Measurements from ENCODE around the gene NOS3. TPM values are rescaled to one million over a fixed set of nuclear protein-coding genes. Genes with fewer than 3 reads are reported as not detected.

NOS3 gene
- total and polyA plus RNA-seq, 9 of the 15 experiments (the other 6 are each of a cell fraction or from before 2014, with no cell fraction given), result 1.1 to 121 (median 23.6) TPM

DNA sequence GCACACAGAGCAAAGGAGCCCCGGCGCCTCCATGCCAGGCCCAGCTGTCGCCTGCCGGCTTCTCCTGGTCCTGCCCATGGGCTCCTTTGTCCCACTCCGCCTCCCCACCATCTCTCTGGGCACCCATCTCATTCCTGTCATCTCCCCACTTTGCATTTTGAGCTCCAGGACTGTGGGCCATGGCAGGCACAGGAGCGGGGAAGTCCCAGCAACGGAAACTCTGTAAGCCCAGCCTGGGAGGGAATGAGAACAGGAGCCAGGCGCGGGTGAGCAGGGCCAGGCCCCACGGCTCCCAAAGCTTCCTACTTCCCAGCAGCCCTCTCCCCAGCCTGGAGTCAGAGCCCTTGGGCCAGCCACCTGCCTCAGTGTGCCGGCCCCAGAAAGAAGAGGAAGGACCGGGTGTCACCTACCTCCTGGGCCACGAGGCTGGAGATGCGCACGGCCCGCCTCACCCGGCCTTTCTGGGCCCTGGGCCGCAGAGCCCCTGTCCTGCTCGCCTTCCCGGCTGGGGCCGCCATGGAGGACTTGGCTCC lies 35.8 kb upstream of the NOS3 start (continued):
- TF ChIP-seq XRCC3 (IDR thresholded peaks at IDR 0.05), result no peak
- TF ChIP-seq, protein P1, sequence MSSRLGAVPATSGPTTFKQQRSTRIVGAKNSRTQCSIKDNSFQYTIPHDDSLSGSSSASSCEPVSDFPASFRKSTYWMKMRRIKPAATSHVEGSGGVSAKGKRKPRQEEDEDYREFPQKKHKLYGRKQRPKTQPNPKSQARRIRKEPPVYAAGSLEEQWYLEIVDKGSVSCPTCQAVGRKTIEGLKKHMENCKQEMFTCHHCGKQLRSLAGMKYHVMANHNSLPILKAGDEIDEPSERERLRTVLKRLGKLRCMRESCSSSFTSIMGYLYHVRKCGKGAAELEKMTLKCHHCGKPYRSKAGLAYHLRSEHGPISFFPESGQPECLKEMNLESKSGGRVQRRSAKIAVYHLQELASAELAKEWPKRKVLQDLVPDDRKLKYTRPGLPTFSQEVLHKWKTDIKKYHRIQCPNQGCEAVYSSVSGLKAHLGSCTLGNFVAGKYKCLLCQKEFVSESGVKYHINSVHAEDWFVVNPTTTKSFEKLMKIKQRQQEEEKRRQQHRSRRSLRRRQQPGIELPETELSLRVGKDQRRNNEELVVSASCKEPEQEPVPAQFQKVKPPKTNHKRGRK (tag; IDR thresholded peaks at IDR 0.05), result no peak
- TF ChIP-seq PRPF4 (IDR thresholded peaks at IDR 0.05; ENCODE audit: insufficient read depth, low read depth, low read length, poor library complexity, severe bottlenecking), result peak; percentile 1
- TF ChIP-seq MTA3 (IDR thresholded peaks at IDR 0.05; ENCODE audit: borderline replicate concordance), result no peak
- TF ChIP-seq, protein P2, sequence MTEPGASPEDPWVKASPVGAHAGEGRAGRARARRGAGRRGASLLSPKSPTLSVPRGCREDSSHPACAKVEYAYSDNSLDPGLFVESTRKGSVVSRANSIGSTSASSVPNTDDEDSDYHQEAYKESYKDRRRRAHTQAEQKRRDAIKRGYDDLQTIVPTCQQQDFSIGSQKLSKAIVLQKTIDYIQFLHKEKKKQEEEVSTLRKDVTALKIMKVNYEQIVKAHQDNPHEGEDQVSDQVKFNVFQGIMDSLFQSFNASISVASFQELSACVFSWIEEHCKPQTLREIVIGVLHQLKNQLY (CRISPR knock-in tag; conservative IDR thresholded peaks at IDR 0.05), result 0 out of 4 replicates have a peak, but pooled peaks of 1 of the 2 experiments have one; percentile 44
- TF ChIP-seq, protein P3, sequence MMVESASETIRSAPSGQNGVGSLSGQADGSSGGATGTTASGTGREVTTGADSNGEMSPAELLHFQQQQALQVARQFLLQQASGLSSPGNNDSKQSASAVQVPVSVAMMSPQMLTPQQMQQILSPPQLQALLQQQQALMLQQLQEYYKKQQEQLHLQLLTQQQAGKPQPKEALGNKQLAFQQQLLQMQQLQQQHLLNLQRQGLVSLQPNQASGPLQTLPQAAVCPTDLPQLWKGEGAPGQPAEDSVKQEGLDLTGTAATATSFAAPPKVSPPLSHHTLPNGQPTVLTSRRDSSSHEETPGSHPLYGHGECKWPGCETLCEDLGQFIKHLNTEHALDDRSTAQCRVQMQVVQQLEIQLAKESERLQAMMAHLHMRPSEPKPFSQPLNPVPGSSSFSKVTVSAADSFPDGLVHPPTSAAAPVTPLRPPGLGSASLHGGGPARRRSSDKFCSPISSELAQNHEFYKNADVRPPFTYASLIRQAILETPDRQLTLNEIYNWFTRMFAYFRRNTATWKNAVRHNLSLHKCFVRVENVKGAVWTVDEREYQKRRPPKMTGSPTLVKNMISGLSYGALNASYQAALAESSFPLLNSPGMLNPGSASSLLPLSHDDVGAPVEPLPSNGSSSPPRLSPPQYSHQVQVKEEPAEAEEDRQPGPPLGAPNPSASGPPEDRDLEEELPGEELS (CRISPR knock-in tag; IDR thresholded peaks at IDR 0.05; ENCODE audit: borderline replicate concordance), result no peak
- no peak for TF ChIP-seq TEAD2 (tag; IDR thresholded peaks at IDR 0.05)
- no peak for TF ChIP-seq ZNF444 (CRISPR knock-in tag; IDR thresholded peaks at IDR 0.05)
- TF ChIP-seq, protein P4, sequence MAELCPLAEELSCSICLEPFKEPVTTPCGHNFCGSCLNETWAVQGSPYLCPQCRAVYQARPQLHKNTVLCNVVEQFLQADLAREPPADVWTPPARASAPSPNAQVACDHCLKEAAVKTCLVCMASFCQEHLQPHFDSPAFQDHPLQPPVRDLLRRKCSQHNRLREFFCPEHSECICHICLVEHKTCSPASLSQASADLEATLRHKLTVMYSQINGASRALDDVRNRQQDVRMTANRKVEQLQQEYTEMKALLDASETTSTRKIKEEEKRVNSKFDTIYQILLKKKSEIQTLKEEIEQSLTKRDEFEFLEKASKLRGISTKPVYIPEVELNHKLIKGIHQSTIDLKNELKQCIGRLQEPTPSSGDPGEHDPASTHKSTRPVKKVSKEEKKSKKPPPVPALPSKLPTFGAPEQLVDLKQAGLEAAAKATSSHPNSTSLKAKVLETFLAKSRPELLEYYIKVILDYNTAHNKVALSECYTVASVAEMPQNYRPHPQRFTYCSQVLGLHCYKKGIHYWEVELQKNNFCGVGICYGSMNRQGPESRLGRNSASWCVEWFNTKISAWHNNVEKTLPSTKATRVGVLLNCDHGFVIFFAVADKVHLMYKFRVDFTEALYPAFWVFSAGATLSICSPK (IDR thresholded peaks at IDR 0.05; ENCODE audit: borderline replicate concordance), result no peak
- TF ChIP-seq, protein P5, sequence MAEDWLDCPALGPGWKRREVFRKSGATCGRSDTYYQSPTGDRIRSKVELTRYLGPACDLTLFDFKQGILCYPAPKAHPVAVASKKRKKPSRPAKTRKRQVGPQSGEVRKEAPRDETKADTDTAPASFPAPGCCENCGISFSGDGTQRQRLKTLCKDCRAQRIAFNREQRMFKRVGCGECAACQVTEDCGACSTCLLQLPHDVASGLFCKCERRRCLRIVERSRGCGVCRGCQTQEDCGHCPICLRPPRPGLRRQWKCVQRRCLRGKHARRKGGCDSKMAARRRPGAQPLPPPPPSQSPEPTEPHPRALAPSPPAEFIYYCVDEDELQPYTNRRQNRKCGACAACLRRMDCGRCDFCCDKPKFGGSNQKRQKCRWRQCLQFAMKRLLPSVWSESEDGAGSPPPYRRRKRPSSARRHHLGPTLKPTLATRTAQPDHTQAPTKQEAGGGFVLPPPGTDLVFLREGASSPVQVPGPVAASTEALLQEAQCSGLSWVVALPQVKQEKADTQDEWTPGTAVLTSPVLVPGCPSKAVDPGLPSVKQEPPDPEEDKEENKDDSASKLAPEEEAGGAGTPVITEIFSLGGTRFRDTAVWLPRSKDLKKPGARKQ (CRISPR knock-in tag; IDR thresholded peaks at IDR 0.05), result no peak
- TF ChIP-seq ZFPM2 (CRISPR knock-in tag; IDR thresholded peaks at IDR 0.05), result no peak
- TF ChIP-seq NCOA4 (IDR thresholded peaks at IDR 0.05; ENCODE audit: partially characterized antibody), result no peak
- TF ChIP-seq, protein P6, sequence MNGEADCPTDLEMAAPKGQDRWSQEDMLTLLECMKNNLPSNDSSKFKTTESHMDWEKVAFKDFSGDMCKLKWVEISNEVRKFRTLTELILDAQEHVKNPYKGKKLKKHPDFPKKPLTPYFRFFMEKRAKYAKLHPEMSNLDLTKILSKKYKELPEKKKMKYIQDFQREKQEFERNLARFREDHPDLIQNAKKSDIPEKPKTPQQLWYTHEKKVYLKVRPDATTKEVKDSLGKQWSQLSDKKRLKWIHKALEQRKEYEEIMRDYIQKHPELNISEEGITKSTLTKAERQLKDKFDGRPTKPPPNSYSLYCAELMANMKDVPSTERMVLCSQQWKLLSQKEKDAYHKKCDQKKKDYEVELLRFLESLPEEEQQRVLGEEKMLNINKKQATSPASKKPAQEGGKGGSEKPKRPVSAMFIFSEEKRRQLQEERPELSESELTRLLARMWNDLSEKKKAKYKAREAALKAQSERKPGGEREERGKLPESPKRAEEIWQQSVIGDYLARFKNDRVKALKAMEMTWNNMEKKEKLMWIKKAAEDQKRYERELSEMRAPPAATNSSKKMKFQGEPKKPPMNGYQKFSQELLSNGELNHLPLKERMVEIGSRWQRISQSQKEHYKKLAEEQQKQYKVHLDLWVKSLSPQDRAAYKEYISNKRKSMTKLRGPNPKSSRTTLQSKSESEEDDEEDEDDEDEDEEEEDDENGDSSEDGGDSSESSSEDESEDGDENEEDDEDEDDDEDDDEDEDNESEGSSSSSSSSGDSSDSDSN (IDR thresholded peaks at IDR 0.05; ENCODE audit: borderline replicate concordance in 1 of 2, low read depth in 2 of 2, low read length in 2 of 2), result 0 out of 4 replicates have a peak, but pooled peaks of 1 of the 2 experiments have one; percentile 17
- TF ChIP-seq ZNF174 (CRISPR knock-in tag; IDR thresholded peaks at IDR 0.05), result no peak
- TF ChIP-seq HDAC3 (IDR thresholded peaks at IDR 0.05; ENCODE audit: borderline replicate concordance, partially characterized antibody), result no peak
- TF ChIP-seq TRIM24 (IDR thresholded peaks at IDR 0.05), result no peak
- TF ChIP-seq ZNF445 (CRISPR knock-in tag; IDR thresholded peaks at IDR 0.05; ENCODE audit: low read depth), result no peak

All from K562 (cell line).